ENCODE results near the gene LPP. TPM values are rescaled to one million over a fixed set of nuclear protein-coding genes. Genes with fewer than 3 reads are reported as not detected.

LPP gene
- total and polyA plus RNA-seq, 2 of the 13 experiments (the other 11 are each of a cell fraction or from before 2014, with no cell fraction given) = 19.2 to 29.9 TPM

DNA sequence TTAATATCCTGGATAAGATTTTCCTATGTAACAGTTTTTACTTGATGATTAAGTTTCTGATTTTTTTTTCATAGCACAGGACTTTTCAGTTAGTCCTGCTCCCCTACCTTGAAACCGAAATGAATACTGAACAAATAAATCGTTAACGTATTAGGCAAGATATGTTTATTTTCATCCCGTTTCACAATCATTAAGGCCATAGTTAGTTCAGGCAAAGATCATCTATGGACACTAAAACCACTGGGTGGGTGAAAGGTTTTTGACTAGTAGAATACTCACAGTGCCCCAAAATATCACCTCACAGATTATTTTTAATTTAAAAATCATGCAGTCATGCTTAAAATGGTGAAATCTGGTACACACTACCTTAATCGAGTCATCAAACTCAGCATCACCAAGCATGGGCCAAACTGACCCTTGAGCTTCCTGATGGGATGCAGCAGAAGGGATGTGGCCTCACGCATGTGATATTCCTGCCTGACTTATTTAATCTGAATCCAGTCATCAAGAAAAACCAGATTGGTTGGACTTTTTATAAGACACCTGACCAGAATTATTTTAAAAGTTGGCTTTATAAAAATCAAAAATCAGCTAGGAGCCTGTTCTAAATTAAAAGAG, 365.0 kb downstream of the LPP start (continued):
- TF ChIP-seq RFX3 (CRISPR knock-in tag; IDR thresholded peaks at IDR 0.05) = no peak
- no peak for TF ChIP-seq ZNF143 (CRISPR knock-in tag; IDR thresholded peaks at IDR 0.05)
- TF ChIP-seq CENPT (CRISPR knock-in tag; IDR thresholded peaks at IDR 0.05; ENCODE audit: low read depth) = no peak
- TF ChIP-seq PAF1 (CRISPR knock-in tag; IDR thresholded peaks at IDR 0.05) = no peak
- TF ChIP-seq, protein P1, sequence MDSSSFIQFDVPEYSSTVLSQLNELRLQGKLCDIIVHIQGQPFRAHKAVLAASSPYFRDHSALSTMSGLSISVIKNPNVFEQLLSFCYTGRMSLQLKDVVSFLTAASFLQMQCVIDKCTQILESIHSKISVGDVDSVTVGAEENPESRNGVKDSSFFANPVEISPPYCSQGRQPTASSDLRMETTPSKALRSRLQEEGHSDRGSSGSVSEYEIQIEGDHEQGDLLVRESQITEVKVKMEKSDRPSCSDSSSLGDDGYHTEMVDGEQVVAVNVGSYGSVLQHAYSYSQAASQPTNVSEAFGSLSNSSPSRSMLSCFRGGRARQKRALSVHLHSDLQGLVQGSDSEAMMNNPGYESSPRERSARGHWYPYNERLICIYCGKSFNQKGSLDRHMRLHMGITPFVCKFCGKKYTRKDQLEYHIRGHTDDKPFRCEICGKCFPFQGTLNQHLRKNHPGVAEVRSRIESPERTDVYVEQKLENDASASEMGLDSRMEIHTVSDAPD (CRISPR knock-in tag; IDR thresholded peaks at IDR 0.05) = no peak
- no peak for TF ChIP-seq SMC3 (IDR thresholded peaks at IDR 0.05; ENCODE audit: low read length)
- no peak for TF ChIP-seq REXO4 (CRISPR knock-in tag; IDR thresholded peaks at IDR 0.05; ENCODE audit: borderline replicate concordance)
- no peak for TF ChIP-seq ZNF296 (CRISPR knock-in tag; conservative IDR thresholded peaks at IDR 0.05)
- TF ChIP-seq REL (CRISPR knock-in tag; conservative IDR thresholded peaks at IDR 0.05) = no peak
- TF ChIP-seq MIER2 (CRISPR knock-in tag; IDR thresholded peaks at IDR 0.05) = no peak
- TF ChIP-seq MYNN (CRISPR knock-in tag; IDR thresholded peaks at IDR 0.05; ENCODE audit: low read depth) = no peak
- TF ChIP-seq ZNF546 (CRISPR knock-in tag; conservative IDR thresholded peaks at IDR 0.05) = no peak
- no peak for TF ChIP-seq ZNF672 (CRISPR knock-in tag; IDR thresholded peaks at IDR 0.05)
- TF ChIP-seq ZNF34 (CRISPR knock-in tag; IDR thresholded peaks at IDR 0.05; ENCODE audit: borderline replicate concordance) = no peak
- TF ChIP-seq, protein P2, sequence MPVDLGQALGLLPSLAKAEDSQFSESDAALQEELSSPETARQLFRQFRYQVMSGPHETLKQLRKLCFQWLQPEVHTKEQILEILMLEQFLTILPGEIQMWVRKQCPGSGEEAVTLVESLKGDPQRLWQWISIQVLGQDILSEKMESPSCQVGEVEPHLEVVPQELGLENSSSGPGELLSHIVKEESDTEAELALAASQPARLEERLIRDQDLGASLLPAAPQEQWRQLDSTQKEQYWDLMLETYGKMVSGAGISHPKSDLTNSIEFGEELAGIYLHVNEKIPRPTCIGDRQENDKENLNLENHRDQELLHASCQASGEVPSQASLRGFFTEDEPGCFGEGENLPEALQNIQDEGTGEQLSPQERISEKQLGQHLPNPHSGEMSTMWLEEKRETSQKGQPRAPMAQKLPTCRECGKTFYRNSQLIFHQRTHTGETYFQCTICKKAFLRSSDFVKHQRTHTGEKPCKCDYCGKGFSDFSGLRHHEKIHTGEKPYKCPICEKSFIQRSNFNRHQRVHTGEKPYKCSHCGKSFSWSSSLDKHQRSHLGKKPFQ (CRISPR knock-in tag; IDR thresholded peaks at IDR 0.05; ENCODE audit: insufficient replicate concordance) = no peak
- no peak for TF ChIP-seq ZNF451 (CRISPR knock-in tag; IDR thresholded peaks at IDR 0.05)
- TF ChIP-seq YEATS4 (CRISPR knock-in tag; IDR thresholded peaks at IDR 0.05; ENCODE audit: borderline replicate concordance) = peak; percentile 42; the same call in 1 of the 2 replicates
- 0 out of 2 replicates have a peak, but pooled peaks have one; percentile 32 for TF ChIP-seq ZNF205 (CRISPR knock-in tag; IDR thresholded peaks at IDR 0.05)
- no peak for TF ChIP-seq PAX8 (CRISPR knock-in tag; IDR thresholded peaks at IDR 0.05; ENCODE audit: borderline replicate concordance)
- TF ChIP-seq, protein P3, sequence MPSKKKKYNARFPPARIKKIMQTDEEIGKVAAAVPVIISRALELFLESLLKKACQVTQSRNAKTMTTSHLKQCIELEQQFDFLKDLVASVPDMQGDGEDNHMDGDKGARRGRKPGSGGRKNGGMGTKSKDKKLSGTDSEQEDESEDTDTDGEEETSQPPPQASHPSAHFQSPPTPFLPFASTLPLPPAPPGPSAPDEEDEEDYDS (CRISPR knock-in tag; IDR thresholded peaks at IDR 0.05) = no peak
- no peak for TF ChIP-seq KDM4B (CRISPR knock-in tag; IDR thresholded peaks at IDR 0.05)
- TF ChIP-seq ZNF615 (CRISPR knock-in tag; IDR thresholded peaks at IDR 0.05; ENCODE audit: borderline replicate concordance) = no peak
- TF ChIP-seq, protein P4, sequence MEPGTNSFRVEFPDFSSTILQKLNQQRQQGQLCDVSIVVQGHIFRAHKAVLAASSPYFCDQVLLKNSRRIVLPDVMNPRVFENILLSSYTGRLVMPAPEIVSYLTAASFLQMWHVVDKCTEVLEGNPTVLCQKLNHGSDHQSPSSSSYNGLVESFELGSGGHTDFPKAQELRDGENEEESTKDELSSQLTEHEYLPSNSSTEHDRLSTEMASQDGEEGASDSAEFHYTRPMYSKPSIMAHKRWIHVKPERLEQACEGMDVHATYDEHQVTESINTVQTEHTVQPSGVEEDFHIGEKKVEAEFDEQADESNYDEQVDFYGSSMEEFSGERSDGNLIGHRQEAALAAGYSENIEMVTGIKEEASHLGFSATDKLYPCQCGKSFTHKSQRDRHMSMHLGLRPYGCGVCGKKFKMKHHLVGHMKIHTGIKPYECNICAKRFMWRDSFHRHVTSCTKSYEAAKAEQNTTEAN (CRISPR knock-in tag; conservative IDR thresholded peaks at IDR 0.05) = no peak
